Astrocyte of the spinal cord (primary cell): ENCODE results near the gene PXYLP1.

Experiments
- DNase-seq: peaks from one replicate; pipeline ENCODE4 v3.0.0; 2011; ENCODE audit warnings: low read depth, low spot score
- H3K4me3 ChIP-seq: 2 replicates; pipeline ENCODE4 v1.5.1; 2011; ENCODE audit warnings: low read depth, mild to moderate bottlenecking, low read length, moderate library complexity
- CTCF ChIP-seq: IDR thresholded peaks from 2 replicates; pipeline ENCODE4 v1.5.1; 2012; ENCODE audit warnings: low read depth, mild to moderate bottlenecking, low read length, inconsistent platforms
- in situ Hi-C: cut with HindIII; loops from 2 replicates; pipeline ENCODE4 v1.10.0; 2017; ENCODE audit warnings: low sequenced_read_pairs

Gene PXYLP1

GRCh38 chr3:141338881-141339280 is 107.3 kb downstream of the PXYLP1 start:
- DNase-seq, result no peak
- H3K4me3 ChIP-seq, result no peak overlapping the region
- no peak for TF ChIP-seq CTCF
- in situ Hi-C loops, result no loop called here

GRCh38 chr3:141341536-141341935 is 109.9 kb downstream of the PXYLP1 start:
- TF ChIP-seq CTCF, result no peak
- H3K4me3 ChIP-seq, result no peak overlapping the region
- in situ Hi-C loops, result no loop called here
- no peak for DNase-seq

- DNase-seq, result no peak
- H3K4me3 ChIP-seq, result no peak overlapping the region
- in situ Hi-C loops, result no loop called here
- TF ChIP-seq CTCF, result no peak
Observed at GRCh38 chr3:141342386-141342785, 110.8 kb downstream of the PXYLP1 start.

GRCh38 chr3:141343077-141343476 is 111.5 kb downstream of the PXYLP1 start:
- TF ChIP-seq CTCF, result no peak
- no peak overlapping the region for H3K4me3 ChIP-seq
- DNase-seq, result no peak
- in situ Hi-C loops, result no loop called here

GRCh38 chr3:141343865-141344271 is 112.2 kb downstream of the PXYLP1 start:
- DNase-seq, result no peak
- H3K4me3 ChIP-seq, result no peak overlapping the region
- in situ Hi-C loops, result no loop called here
- TF ChIP-seq CTCF, result no peak
